ENCODE data around the gene PLA2G7. TPM values are rescaled to one million over a fixed set of nuclear protein-coding genes. Genes with fewer than 3 reads are reported as not detected.

Gene PLA2G7
- total and polyA plus RNA-seq, 8 donors = 0.88 to 32.1 (median 1.2) TPM

DNA sequence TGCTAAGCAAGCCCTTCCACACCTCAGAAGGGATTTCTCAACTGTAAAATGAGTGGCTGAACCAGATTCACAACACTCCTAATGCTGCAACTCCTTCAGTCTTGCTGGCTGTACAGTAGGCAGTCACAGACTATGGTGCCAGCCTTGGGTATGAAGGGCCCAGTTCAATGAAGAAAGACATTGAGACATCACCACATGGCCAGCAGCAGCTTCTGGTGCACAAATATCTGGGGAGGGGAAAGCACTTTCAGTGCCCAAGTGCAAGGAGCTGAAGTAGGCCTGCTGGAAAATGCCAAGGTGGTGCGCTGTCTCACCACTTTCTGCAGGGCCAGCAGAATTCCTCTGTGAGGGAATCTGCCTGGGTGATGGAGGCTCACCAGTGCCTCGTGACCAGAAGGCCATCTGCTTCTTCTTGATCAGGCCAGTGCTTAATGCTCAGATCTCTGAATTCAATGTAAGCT lies 1.8 kb downstream of the PLA2G7 start:
- Histone ChIP-seq H3K9me3 (no peaks in the 10 kb centered on the region), H3K36me3 (no peaks in the 10 kb centered on the region), H3K4me3 (no peak overlapping the region), H3K27ac (no peak overlapping the region), H3K4me1 (peaks cover 0 to 13% of the 10 kb centered on the region in 2 donors), H3K27me3 (peaks cover 21 to 54% of the 10 kb centered on the region in 2 donors)
- no peak for DNase-seq
- TF ChIP-seq CTCF (IDR thresholded peaks at IDR 0.05) = no peak
- intact Hi-C loops (cut with DNase I) = no loop called here
- no peak for ATAC-seq

GRCh38 chr6:46730921-46731461 lies 4.2 kb downstream of the PLA2G7 start:
- ATAC-seq (peak; percentile 50), DNase-seq (no peak)
- no peak for TF ChIP-seq CTCF (IDR thresholded peaks at IDR 0.05)
- Histone ChIP-seq H3K9me3 (no peaks in the 10 kb centered on the region), H3K4me3 (no peak overlapping the region), H3K4me1 (peaks cover 0 to 13% of the 10 kb centered on the region in 2 donors), H3K27ac (peak overlapping the region in 1 of 2 donors; percentile 57), H3K27me3 (peaks cover 10 to 33% of the 10 kb centered on the region in 2 donors), H3K36me3 (no peaks in the 10 kb centered on the region)
- intact Hi-C loops (cut with DNase I) = no loop called here

GRCh38 chr6:46729787-46730326 lies 5.3 kb downstream of the PLA2G7 start:
- Histone ChIP-seq H3K4me3 (no peak overlapping the region), H3K27me3 (peaks cover 0 to 21% of the 10 kb centered on the region in 2 donors), H3K27ac (no peak overlapping the region), H3K4me1 (peaks cover 0 to 4% of the 10 kb centered on the region in 2 donors), H3K9me3 (no peaks in the 10 kb centered on the region), H3K36me3 (no peaks in the 10 kb centered on the region)
- no peak for TF ChIP-seq CTCF (IDR thresholded peaks at IDR 0.05)
- DNase-seq = no peak
- ATAC-seq = no peak
- intact Hi-C loops (cut with DNase I) = no loop called here

GRCh38 chr6:46720401-46720800 lies 14.8 kb downstream of the PLA2G7 start:
- Histone ChIP-seq H3K4me3 (no peak overlapping the region), H3K9me3 (no peaks in the 10 kb centered on the region), H3K27ac (no peak overlapping the region), H3K36me3 (no peaks in the 10 kb centered on the region), H3K27me3 (no peaks in the 10 kb centered on the region), H3K4me1 (no peaks in the 10 kb centered on the region)
- intact Hi-C loops (cut with DNase I) = no loop called here
- no peak for ATAC-seq
- no peak for DNase-seq
- no peak for TF ChIP-seq CTCF (IDR thresholded peaks at IDR 0.05)

DNA sequence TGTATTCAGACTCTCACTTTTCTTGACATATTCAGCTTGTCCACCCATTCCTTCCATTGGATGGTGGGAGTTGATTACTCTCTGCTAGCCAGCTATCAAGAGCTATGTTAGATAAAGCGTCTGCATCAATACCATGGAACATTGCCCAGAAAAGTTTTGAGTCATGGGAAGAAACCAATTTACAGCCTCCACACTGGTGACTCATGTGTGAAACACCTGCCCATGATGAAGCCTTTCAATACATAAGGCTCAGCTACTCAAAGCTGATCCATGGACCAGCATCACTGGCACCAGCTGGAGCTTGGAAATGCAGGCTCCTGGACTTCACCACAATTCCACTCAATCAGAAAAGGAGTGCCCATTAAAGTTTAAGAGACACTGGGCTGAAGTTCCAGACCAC lies 16.1 kb downstream of the PLA2G7 start:
- Histone ChIP-seq H3K27me3 (no peaks in the 10 kb centered on the region), H3K27ac (no peak overlapping the region), H3K4me1 (peaks cover 0 to 6% of the 10 kb centered on the region in 2 donors), H3K9me3 (no peaks in the 10 kb centered on the region), H3K4me3 (no peak overlapping the region), H3K36me3 (no peaks in the 10 kb centered on the region)
- no peak for TF ChIP-seq CTCF (IDR thresholded peaks at IDR 0.05)
- DNase-seq (no peak), ATAC-seq (no peak)
- intact Hi-C loops (cut with DNase I) = no loop called here

All from left lung (tissue), 10 donors.